ENCODE results near the gene BCL2L11.

Gene BCL2L11

GRCh38 chr2:111196435-111196834, 75.7 kb downstream of the BCL2L11 start:
- no peak for DNase-seq

- DNase-seq: no peak
Observed at GRCh38 chr2:111198701-111199100, 78.0 kb downstream of the BCL2L11 start.

- DNase-seq: no peak
Observed at GRCh38 chr2:111199840-111200239, 79.1 kb downstream of the BCL2L11 start.

GRCh38 chr2:111200333-111200881, 79.7 kb downstream of the BCL2L11 start:
- DNase-seq: no peak

GRCh38 chr2:111201214-111201613, 80.5 kb downstream of the BCL2L11 start:
- DNase-seq: no peak

- no peak for DNase-seq
Observed at GRCh38 chr2:111202266-111203040, 81.7 kb downstream of the BCL2L11 start.

- DNase-seq: no peak
Observed at GRCh38 chr2:111204706-111205105, 84.0 kb downstream of the BCL2L11 start.

GRCh38 chr2:111205774-111206173, 85.1 kb downstream of the BCL2L11 start:
- no peak for DNase-seq

- DNase-seq: no peak
Observed at GRCh38 chr2:111207851-111208250, 87.1 kb downstream of the BCL2L11 start.

GRCh38 chr2:111208639-111209038, 87.9 kb downstream of the BCL2L11 start:
- DNase-seq: no peak

GRCh38 chr2:111209045-111209514, 88.4 kb downstream of the BCL2L11 start:
- no peak for DNase-seq

- no peak for DNase-seq
Observed at GRCh38 chr2:111210036-111210435, 89.3 kb downstream of the BCL2L11 start.

- DNase-seq: no peak
Observed at GRCh38 chr2:111213877-111214276, 93.2 kb downstream of the BCL2L11 start.

GRCh38 chr2:111216811-111217652, 96.3 kb downstream of the BCL2L11 start:
- DNase-seq: no peak
